ENCODE measurements around the gene BTAF1. TPM values are rescaled to one million over a fixed set of nuclear protein-coding genes. Genes with fewer than 3 reads are reported as not detected.

Gene BTAF1
- total RNA-seq, 3 donors from 2014 or later: 44.5 to 49.5 (median 46.3) TPM

DNA sequence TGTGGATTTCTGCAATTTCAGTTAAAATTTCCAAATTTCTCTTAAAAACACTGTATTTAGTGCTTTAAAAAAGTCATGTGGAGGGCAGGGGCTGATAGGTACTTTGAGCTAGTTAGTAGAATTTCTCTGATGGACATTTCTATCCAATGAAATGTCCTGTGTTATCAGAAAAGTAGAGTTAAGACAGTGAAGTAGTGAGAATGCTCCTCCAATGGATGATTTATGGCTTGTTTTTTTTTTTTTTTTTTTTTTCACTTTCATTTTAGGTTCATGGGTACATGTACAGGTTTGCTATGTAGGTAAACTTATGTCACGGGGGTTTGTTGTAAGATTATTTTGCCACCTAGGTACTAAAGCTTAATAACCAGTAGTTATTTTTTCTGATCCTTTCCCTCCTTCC, 55.0 kb downstream of the BTAF1 start:
- Mint-ChIP-seq H3K36me3 (ENCODE audit: insufficient read depth) (peaks cover 54% of the 10 kb centered on the region), H3K4me1 (ENCODE audit: low read depth) (peaks cover 32% of the 10 kb centered on the region), H3K4me3 (no peak overlapping the region), H3K9me3 (no peaks in the 10 kb centered on the region), H3K27me3 (ENCODE audit: low read depth) (no peaks in the 10 kb centered on the region)
- ATAC-seq (no peak), DNase-seq (no peak)

- no peaks in the 10 kb centered on the region for H3K9me3 Mint-ChIP-seq
- peaks cover 23% of the 10 kb centered on the region for H3K4me1 Mint-ChIP-seq (ENCODE audit: low read depth)
- H3K36me3 Mint-ChIP-seq (ENCODE audit: insufficient read depth): peaks cover 52% of the 10 kb centered on the region
- DNase-seq: no peak
- no peaks in the 10 kb centered on the region for H3K27me3 Mint-ChIP-seq (ENCODE audit: low read depth)
- no peak for ATAC-seq
- H3K4me3 Mint-ChIP-seq: no peak overlapping the region
Observed at GRCh38 chr10:91980319-91980718, 56.7 kb downstream of the BTAF1 start.

DNA sequence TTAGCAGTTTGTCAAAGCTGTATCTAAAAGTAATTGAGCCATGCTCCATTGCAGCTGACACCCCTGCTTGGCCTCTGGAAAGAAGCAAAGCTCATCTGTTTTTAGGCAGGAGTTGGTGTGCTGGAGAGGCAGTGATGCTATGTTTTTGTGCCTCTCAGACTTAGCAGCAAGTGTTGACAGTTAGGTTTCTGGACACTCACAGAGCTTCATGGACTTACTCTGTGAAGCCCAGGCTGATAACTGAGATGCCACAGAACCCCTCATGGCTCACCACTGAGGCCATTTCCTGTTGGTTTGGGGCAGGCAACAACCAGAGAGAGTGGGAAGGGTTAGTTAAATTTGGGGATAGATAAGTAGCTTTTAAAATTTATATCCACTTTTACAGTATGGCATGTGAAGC, 59.8 kb downstream of the BTAF1 start:
- no peak for ATAC-seq
- DNase-seq: no peak
- Mint-ChIP-seq H3K27me3 (ENCODE audit: low read depth) (no peaks in the 10 kb centered on the region), H3K36me3 (ENCODE audit: insufficient read depth) (peaks cover 56% of the 10 kb centered on the region), H3K4me1 (ENCODE audit: low read depth) (peaks cover 25% of the 10 kb centered on the region), H3K9me3 (no peaks in the 10 kb centered on the region), H3K4me3 (no peak overlapping the region)

DNA sequence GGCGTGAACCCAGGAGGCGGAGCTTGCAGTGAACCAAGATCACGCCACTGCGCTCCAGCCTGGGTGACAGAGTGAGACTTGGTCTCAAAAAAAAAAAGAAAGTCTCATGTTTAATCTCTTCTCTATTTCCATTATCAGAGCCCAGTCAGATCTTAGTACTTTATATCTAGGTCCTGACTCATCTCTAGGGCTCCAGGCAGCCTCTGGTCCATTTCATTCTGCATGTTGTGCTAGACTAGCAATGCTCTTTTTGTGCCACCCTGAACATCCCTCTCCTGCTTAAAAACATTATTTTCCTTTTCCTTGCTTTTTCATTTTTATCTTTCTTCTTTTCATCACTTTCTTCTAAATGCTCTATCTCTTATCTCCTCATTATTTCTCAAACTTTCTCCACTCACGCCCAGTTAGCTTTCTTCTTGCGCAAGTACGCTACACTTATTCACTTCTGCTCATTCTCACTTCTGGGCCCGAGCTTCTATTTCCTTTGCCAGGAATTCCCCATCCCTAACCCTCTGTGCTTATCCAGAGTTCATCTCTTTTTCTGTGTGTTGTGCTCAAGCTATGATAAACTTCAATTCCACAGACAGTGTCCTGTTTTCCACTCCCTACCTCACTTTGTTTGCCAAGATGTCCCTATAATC, 63.9 kb downstream of the BTAF1 start:
- Mint-ChIP-seq H3K27me3 (ENCODE audit: low read depth) (no peaks in the 10 kb centered on the region), H3K4me1 (ENCODE audit: low read depth) (peaks cover 23% of the 10 kb centered on the region), H3K36me3 (ENCODE audit: insufficient read depth) (peaks cover 52% of the 10 kb centered on the region), H3K4me3 (no peak overlapping the region), H3K9me3 (no peaks in the 10 kb centered on the region)
- no peak for ATAC-seq
- DNase-seq: no peak

- Mint-ChIP-seq H3K9me3 (no peaks in the 10 kb centered on the region), H3K4me1 (ENCODE audit: low read depth) (no peaks in the 10 kb centered on the region), H3K27me3 (ENCODE audit: low read depth) (no peaks in the 10 kb centered on the region), H3K4me3 (no peak overlapping the region), H3K36me3 (ENCODE audit: insufficient read depth) (peaks cover 33% of the 10 kb centered on the region)
- DNase-seq: no peak
- ATAC-seq: no peak
Observed at GRCh38 chr10:91992031-91992430, 68.5 kb downstream of the BTAF1 start.

- no peak for ATAC-seq
Observed at GRCh38 chr10:91996266-91996665, 72.7 kb downstream of the BTAF1 start.

GRCh38 chr10:92001581-92001980, 78.0 kb downstream of the BTAF1 start:
- Mint-ChIP-seq H3K9me3 (no peaks in the 10 kb centered on the region), H3K27me3 (ENCODE audit: low read depth) (no peaks in the 10 kb centered on the region), H3K36me3 (ENCODE audit: insufficient read depth) (peaks cover 49% of the 10 kb centered on the region), H3K4me1 (ENCODE audit: low read depth) (no peaks in the 10 kb centered on the region), H3K4me3 (no peak overlapping the region)
- DNase-seq: no peak
- ATAC-seq: no peak

More at GRCh38 chr10:91996266-91996665, 72.7 kb downstream of the BTAF1 start:
- no peak overlapping the region for H3K4me3 Mint-ChIP-seq
- no peak for DNase-seq
- H3K9me3 Mint-ChIP-seq: no peaks in the 10 kb centered on the region
- H3K4me1 Mint-ChIP-seq (ENCODE audit: low read depth): no peaks in the 10 kb centered on the region
- H3K36me3 Mint-ChIP-seq (ENCODE audit: insufficient read depth): peaks cover 44% of the 10 kb centered on the region
- no peaks in the 10 kb centered on the region for H3K27me3 Mint-ChIP-seq (ENCODE audit: low read depth)

GRCh38 chr10:92001995-92002394, 78.4 kb downstream of the BTAF1 start:
- H3K9me3 Mint-ChIP-seq: no peaks in the 10 kb centered on the region
- H3K4me3 Mint-ChIP-seq: no peak overlapping the region
- peaks cover 51% of the 10 kb centered on the region for H3K36me3 Mint-ChIP-seq (ENCODE audit: insufficient read depth)
- no peak for DNase-seq
- H3K27me3 Mint-ChIP-seq (ENCODE audit: low read depth): no peaks in the 10 kb centered on the region
- H3K4me1 Mint-ChIP-seq (ENCODE audit: low read depth): no peaks in the 10 kb centered on the region
- ATAC-seq: no peak

GRCh38 chr10:92003258-92003657, 79.7 kb downstream of the BTAF1 start:
- no peaks in the 10 kb centered on the region for H3K9me3 Mint-ChIP-seq
- peaks cover 4% of the 10 kb centered on the region for H3K4me1 Mint-ChIP-seq (ENCODE audit: low read depth)
- no peak overlapping the region for H3K4me3 Mint-ChIP-seq
- ATAC-seq: no peak
- no peaks in the 10 kb centered on the region for H3K27me3 Mint-ChIP-seq (ENCODE audit: low read depth)
- DNase-seq: no peak
- H3K36me3 Mint-ChIP-seq (ENCODE audit: insufficient read depth): peaks cover 48% of the 10 kb centered on the region

DNA sequence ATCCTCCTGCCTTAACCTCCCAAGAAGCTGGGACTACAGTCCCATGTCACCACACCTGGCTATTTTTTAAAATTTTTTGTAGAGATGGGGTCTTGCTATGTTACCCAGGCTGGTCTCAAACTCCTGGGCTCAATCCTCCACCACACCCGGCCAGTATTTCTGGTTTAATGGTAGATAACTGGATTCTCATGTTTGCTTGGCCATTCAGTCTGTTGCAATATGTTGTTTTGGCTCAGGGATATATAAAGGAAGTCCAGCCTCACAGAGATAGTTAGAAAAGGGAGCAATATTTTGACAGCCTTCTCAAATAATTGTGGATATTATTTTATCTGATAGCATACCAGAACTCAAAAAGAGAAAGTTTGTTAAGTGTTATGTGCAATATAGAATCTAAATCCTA, 82.4 kb downstream of the BTAF1 start:
- no peaks in the 10 kb centered on the region for H3K9me3 Mint-ChIP-seq
- no peak for ATAC-seq

DNA sequence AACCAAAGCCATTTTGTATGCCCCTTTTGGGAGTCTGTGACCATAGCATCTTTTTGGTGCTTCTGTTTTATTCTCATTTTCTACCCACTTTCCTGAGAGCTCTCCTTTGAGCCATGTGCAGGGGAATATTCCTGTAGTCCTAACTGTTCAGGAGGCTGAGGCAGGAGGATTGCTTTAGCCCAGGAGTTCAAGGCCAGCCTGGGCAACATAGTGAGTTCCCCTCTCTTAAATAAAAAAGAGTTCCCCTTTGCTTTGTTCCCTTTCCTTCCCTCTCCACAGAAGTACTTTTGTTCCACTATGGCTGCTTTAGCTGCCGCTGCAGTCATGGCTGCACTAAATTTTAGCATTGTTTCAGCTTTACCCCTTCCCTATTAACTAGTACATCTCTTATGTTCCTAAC, 85.9 kb downstream of the BTAF1 start:
- DNase-seq: no peak
- Mint-ChIP-seq H3K4me1 (ENCODE audit: low read depth) (peaks cover 12% of the 10 kb centered on the region), H3K36me3 (ENCODE audit: insufficient read depth) (peaks cover 40% of the 10 kb centered on the region), H3K4me3 (no peak overlapping the region), H3K9me3 (no peaks in the 10 kb centered on the region), H3K27me3 (ENCODE audit: low read depth) (no peaks in the 10 kb centered on the region)
- no peak for ATAC-seq

More for the DNA sequence above, 82.4 kb downstream of the BTAF1 start:
- Mint-ChIP-seq H3K36me3 (ENCODE audit: insufficient read depth) (peaks cover 44% of the 10 kb centered on the region), H3K4me1 (ENCODE audit: low read depth) (peaks cover 9% of the 10 kb centered on the region), H3K27me3 (ENCODE audit: low read depth) (no peaks in the 10 kb centered on the region), H3K4me3 (no peak overlapping the region)
- no peak for DNase-seq

DNA sequence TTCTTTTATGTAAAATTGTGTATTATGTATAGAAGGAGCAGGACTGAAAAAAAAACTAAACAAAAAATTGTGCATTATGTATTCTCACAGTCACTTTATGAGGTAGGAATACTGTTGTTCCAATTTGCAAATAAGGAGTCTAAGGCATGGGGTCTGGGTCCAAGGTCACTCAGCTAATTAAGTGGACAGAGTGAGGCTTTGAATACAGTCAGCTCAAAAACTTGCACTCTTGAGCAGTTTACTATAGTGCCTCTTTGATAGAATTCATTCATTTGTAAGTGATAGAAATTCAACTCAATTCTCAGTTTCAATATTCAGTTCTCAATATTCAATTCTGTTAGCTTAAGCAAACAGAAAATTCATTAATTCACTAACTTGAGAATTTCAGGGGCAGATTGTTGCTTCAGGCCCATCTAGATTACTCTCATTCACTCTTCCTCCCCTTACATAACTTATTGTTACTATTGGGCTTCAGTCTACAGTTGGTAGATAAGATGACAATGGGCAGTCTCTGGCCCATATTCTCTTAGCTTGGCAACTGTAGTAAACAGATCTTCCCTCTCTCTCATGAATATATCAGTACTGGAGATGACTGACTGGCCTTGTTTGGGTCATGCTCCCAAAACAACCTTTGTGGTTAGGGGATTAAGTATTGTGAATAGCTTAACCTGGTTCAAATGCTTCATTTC, 86.6 kb downstream of the BTAF1 start:
- H3K36me3 Mint-ChIP-seq (ENCODE audit: insufficient read depth): peaks cover 40% of the 10 kb centered on the region
- DNase-seq: no peak
- H3K9me3 Mint-ChIP-seq: no peaks in the 10 kb centered on the region
- peaks cover 12% of the 10 kb centered on the region for H3K4me1 Mint-ChIP-seq (ENCODE audit: low read depth)
- no peak for ATAC-seq
- no peaks in the 10 kb centered on the region for H3K27me3 Mint-ChIP-seq (ENCODE audit: low read depth)
- H3K4me3 Mint-ChIP-seq: no peak overlapping the region

- H3K27me3 Mint-ChIP-seq (ENCODE audit: low read depth): no peaks in the 10 kb centered on the region
- ATAC-seq (peak; percentile 98 to 99), DNase-seq (no peak)
- H3K9me3 Mint-ChIP-seq: no peaks in the 10 kb centered on the region
- H3K4me3 Mint-ChIP-seq: no peak overlapping the region
- peaks cover 43% of the 10 kb centered on the region for H3K36me3 Mint-ChIP-seq (ENCODE audit: insufficient read depth)
- peaks cover 12% of the 10 kb centered on the region for H3K4me1 Mint-ChIP-seq (ENCODE audit: low read depth)
Observed at GRCh38 chr10:92011560-92012214, 88.1 kb downstream of the BTAF1 start.

DNA sequence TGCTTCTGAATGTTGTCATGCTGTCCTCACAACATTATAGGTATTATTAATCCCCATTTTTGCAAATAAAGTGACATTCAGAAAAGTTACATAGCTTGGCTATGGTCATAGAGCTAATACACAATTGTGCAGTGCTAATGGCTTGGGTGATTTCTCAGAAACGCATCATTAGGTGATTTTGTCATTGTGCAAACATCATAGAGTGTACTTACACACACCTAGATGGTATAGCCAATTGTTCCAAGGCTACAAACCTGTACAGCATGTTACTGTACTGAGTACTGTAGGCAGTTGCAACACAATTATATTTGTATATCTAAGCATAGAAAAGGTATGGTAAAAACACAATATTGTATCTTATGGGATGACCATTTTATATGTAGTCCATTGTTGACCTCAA, 91.0 kb downstream of the BTAF1 start:
- Mint-ChIP-seq H3K36me3 (ENCODE audit: insufficient read depth) (peaks cover 52% of the 10 kb centered on the region), H3K9me3 (no peaks in the 10 kb centered on the region), H3K4me1 (ENCODE audit: low read depth) (peaks cover 4% of the 10 kb centered on the region), H3K27me3 (ENCODE audit: low read depth) (no peaks in the 10 kb centered on the region), H3K4me3 (no peak overlapping the region)
- DNase-seq (no peak), ATAC-seq (no peak)

GRCh38 chr10:92024700-92025099, 101.1 kb downstream of the BTAF1 start:
- Mint-ChIP-seq H3K9me3 (no peaks in the 10 kb centered on the region), H3K27me3 (ENCODE audit: low read depth) (no peaks in the 10 kb centered on the region), H3K4me1 (ENCODE audit: low read depth) (no peaks in the 10 kb centered on the region), H3K4me3 (no peak overlapping the region), H3K36me3 (ENCODE audit: insufficient read depth) (peaks cover 56% of the 10 kb centered on the region)
- DNase-seq: no peak
- no peak for ATAC-seq
